ENCODE data around the gene TCEA2.

Gene TCEA2

DNA sequence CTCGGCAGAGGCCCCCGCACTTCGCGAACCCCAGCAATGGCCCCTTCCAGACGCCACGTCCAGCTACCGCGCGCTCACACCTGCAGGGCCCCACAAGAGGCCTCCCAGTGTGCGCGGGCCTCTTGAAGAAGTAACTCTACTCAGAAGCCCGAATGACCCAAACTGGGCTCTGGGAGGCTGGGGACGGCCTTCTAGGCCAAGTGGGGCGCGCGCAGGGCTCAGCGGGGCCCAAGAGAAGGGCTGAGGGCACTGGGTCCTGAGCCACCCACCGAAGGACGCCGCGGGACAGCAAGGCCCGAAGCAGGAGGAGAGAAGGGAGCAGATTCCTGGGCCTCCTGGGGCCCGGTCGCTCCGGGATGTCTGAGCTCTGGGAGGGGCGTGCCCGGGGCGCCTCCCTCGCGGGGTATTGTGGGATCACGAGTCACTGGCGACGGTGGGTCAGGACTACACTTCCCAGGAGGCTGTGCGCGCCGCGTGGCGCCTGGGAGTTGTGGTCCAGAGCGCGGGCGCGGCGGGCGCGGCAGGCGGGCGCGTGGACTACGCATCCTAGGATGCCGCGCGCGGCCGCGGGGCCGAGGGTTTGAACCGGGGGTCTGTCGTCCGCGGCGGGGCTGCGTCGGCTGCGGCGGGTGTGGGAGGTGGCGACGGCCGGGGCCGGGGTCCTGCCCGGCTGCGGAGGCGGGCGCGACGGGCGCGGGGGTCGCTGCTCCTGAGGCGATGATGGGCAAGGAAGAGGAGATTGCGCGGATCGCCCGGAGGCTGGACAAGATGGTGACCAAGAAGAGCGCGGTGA is at the start of gene TCEA2:
TCEA2 (plus strand) TSS at position 603 of the 793 bp plus-strand sequence; CDS start at position 718, 115 bp downstream.
- TF ChIP-seq, protein P1, sequence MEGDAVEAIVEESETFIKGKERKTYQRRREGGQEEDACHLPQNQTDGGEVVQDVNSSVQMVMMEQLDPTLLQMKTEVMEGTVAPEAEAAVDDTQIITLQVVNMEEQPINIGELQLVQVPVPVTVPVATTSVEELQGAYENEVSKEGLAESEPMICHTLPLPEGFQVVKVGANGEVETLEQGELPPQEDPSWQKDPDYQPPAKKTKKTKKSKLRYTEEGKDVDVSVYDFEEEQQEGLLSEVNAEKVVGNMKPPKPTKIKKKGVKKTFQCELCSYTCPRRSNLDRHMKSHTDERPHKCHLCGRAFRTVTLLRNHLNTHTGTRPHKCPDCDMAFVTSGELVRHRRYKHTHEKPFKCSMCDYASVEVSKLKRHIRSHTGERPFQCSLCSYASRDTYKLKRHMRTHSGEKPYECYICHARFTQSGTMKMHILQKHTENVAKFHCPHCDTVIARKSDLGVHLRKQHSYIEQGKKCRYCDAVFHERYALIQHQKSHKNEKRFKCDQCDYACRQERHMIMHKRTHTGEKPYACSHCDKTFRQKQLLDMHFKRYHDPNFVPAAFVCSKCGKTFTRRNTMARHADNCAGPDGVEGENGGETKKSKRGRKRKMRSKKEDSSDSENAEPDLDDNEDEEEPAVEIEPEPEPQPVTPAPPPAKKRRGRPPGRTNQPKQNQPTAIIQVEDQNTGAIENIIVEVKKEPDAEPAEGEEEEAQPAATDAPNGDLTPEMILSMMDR (IDR thresholded peaks at IDR 0.05) = peak; percentile 15
- Histone ChIP-seq H3K27ac (peak within 1 kb of the TSS; percentile 63), H3K9me3 (no peaks in the 10 kb centered on the region), H3K4me1 (ENCODE audit: control insufficient read depth in 1 of 2, insufficient read depth in 1 of 2, low read depth in 1 of 2, low read length in 1 of 2) (peaks cover 32 to 55% of the 10 kb centered on the region in 2 experiments), H3K4me3 (ENCODE audit: low read depth in 1 of 2, low read length in 1 of 2) (peak within 1 kb of the TSS; percentile 70 to 72), H3K27me3 (peaks cover 22% of the 10 kb centered on the region), H3K36me3 (no peaks in the 10 kb centered on the region)

DNA sequence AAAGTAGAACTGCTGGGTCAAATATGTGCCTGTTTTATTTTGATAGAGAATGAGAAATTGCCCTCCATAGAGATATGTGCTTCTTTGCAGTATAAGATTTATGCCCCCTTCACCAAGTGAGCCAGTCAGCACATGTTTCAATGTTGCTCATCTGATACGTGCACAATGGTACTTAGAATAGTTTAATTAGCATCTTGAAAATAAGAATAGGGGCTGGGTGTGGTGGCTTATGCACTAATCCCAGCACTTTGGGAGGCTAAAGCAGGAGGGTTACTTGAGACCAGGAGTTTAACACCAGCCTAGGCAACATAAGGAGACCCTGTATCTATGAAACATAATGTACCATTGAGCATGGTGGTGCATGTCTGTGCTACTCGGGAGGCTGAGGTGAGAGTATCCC is 47.4 kb upstream of the TCEA2 start:
- peaks cover 86% of the 10 kb centered on the region for H3K36me3 ChIP-seq
- TF ChIP-seq, protein P1 (IDR thresholded peaks at IDR 0.05) = no peak
- H3K27ac ChIP-seq = no peak overlapping the region
- no peaks in the 10 kb centered on the region for H3K9me3 ChIP-seq
- H3K4me3 ChIP-seq (ENCODE audit: low read depth in 1 of 2, low read length in 1 of 2) = no peak overlapping the region
- H3K27me3 ChIP-seq = no peaks in the 10 kb centered on the region
- H3K4me1 ChIP-seq (ENCODE audit: control insufficient read depth in 1 of 2, insufficient read depth in 1 of 2, low read depth in 1 of 2, low read length in 1 of 2) = peaks cover 8 to 12% of the 10 kb centered on the region in 2 experiments

DNA sequence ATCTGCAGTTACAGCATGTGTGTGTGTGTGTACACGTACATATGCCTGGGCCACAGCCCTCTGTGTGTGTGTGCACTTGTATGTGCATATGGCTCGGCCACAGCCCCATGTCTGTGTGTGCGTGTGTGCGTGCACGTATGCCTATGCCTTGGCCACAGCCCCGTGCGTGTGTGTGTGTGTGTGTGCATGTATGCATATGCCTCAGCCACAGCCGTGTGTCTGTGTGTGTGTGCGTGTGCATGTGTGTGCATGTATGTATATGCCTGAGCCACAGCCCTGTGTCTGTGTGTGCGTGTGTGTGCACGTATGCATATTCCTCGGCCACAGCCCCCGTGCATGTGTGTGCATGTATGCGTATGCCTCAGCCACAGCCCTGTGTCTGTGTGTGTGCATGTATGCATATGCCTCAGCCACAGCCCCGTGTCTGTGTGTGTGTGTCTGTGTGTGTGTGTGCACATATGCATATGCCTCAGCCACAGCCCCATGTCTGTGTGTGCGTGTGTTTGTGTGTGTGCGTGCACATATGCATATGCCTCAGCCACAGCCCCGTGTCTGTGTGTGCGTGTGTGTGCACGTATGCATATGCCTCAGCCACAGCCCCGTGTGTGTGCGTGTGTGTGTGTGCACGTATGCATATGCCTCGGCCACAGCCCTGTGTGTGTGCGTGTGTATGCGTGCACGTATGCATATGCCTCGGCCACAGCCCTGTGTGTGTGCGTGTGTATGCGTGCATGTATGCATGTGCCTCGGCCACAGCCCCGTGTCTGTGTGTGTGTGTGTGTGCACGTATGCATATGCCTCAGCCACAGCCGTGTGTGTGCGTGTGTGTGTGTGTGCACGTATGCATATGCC is 41.6 kb upstream of the TCEA2 start:
- Histone ChIP-seq H3K4me3 (ENCODE audit: low read depth in 1 of 2, low read length in 1 of 2) (no peak overlapping the region), H3K36me3 (peaks cover 94% of the 10 kb centered on the region), H3K27ac (no peak overlapping the region), H3K9me3 (no peaks in the 10 kb centered on the region), H3K4me1 (ENCODE audit: control insufficient read depth in 1 of 2, insufficient read depth in 1 of 2, low read depth in 1 of 2, low read length in 1 of 2) (peaks cover 8 to 15% of the 10 kb centered on the region in 2 experiments), H3K27me3 (no peaks in the 10 kb centered on the region)
- TF ChIP-seq, protein P1 (IDR thresholded peaks at IDR 0.05) = no peak

DNA sequence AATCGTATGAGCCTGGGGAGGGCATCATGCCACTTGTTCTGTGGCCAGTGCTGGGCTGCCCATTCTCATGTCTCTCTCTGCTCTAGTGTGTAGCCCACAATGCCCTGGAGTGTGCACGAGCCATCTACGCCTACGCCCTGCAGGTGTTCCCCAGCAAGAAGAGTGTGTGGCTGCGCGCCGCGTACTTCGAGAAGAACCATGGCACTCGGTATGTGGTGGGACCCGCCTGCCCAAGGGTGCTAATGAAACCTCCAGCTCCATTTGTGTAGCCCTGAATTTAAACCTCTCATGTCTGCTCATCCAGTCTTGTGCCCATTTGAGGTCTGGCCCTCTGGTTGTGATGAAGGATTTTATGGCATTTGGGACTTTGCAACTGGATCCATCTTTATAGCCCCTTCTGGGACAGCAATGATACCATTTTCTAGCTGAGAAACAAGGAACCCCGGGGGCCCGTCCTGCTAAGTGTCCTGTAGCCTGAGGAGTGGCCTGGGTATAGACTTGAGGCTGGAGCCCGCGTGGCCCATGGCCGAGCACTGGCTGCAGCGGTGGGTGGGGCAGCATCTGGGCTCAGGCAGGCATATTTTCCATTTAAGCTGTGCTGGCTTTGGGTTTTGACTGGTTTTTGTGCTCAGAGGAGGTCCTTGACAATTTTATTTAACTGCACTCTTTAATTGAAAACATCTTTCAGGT is 40.2 kb upstream of the TCEA2 start:
- Histone ChIP-seq H3K9me3 (no peaks in the 10 kb centered on the region), H3K4me1 (ENCODE audit: control insufficient read depth in 1 of 2, insufficient read depth in 1 of 2, low read depth in 1 of 2, low read length in 1 of 2) (peaks cover 8 to 15% of the 10 kb centered on the region in 2 experiments), H3K4me3 (ENCODE audit: low read depth in 1 of 2, low read length in 1 of 2) (no peak overlapping the region), H3K27ac (no peak overlapping the region), H3K27me3 (no peaks in the 10 kb centered on the region), H3K36me3 (peaks cover 94% of the 10 kb centered on the region)
- TF ChIP-seq, protein P1 (IDR thresholded peaks at IDR 0.05) = no peak

DNA sequence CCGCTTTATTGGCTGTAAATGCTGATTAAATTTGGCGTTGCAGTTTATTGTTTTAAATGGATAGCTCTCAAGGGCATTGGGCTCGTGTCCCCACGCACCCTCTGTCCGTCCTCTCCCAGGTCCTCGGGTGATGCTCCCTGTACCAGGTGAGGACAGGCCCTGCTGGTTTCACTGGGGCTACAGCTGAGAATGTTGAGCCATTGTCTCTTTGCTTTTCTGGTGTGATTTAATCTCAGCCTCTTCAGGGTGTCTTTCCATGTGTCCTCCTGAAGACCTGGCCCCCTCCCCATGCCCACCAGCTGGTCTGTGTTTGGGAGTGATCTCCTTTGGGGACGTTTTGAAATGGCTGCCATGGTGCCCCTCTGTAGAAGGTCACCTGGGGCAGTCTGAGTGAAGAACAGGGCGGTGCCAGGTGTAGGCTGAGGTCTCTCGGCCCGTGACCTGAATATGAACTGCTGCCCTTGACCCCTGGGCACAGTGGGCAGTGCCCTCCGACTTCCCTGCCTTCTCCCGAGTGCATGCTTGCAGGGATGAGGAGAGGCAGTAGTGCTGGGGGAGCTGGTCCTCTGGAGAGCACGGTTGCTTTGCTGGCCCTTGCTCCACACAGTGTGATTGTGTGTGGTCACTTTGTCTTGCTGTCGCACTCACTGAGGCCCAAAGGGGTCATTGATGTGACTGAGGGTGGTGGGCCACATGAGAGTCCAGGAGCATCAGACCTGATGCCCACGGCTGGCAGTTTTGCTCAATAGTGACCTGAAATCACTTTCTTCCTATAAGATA is 39.4 kb upstream of the TCEA2 start:
- Histone ChIP-seq H3K9me3 (no peaks in the 10 kb centered on the region), H3K36me3 (peaks cover 94% of the 10 kb centered on the region), H3K4me1 (ENCODE audit: control insufficient read depth in 1 of 2, insufficient read depth in 1 of 2, low read depth in 1 of 2, low read length in 1 of 2) (peaks cover 8 to 15% of the 10 kb centered on the region in 2 experiments), H3K27me3 (no peaks in the 10 kb centered on the region), H3K4me3 (ENCODE audit: low read depth in 1 of 2, low read length in 1 of 2) (no peak overlapping the region), H3K27ac (no peak overlapping the region)
- TF ChIP-seq, protein P1 (IDR thresholded peaks at IDR 0.05) = no peak

Measured in neutrophil (primary cell).